WTC11 (cell line): Measurements from ENCODE around the gene PIF1. TPM values are rescaled to one million over a fixed set of nuclear protein-coding genes. Genes with fewer than 3 reads are reported as not detected.

Experiments
- ATAC-seq: fragments of 200-7000 bp; cut with Tn5 transposase; 2 replicates; pipeline ENCODE4 v1.10.0; 2021; ENCODE audit warnings: mild to moderate bottlenecking, moderate library complexity
- CTCF ChIA-PET: fragments of 300-600 bp; sonication (Branson Sonifier 250); formaldehyde crosslinking; loops from one replicate; lab custom pipeline; 2021; ENCODE audit warnings: antibody characterized with exemption; lab: Charles Lee
- POLR2A ChIA-PET: fragments of 350-600 bp; sonication (Branson Sonifier 250); formaldehyde crosslinking; loops from one replicate; lab custom pipeline; 2021; ENCODE audit warnings: antibody characterized with exemption; lab: Charles Lee
- DNase-seq: peaks from one replicate; pipeline ENCODE4 v3.0.0; 2021; ENCODE audit warnings: low spot score
- H3K27ac Mint-ChIP-seq: 2 replicates; pipeline ENCODE4 v1.8.0; 2021; ENCODE audit warnings: mixed read lengths
- H3K27me3 Mint-ChIP-seq: 2 replicates; pipeline ENCODE4 v1.8.0; 2021; ENCODE audit warnings: low read depth, mild to moderate bottlenecking, moderate library complexity, mixed read lengths
- H3K36me3 Mint-ChIP-seq: 2 replicates; pipeline ENCODE4 v1.8.0; 2021; ENCODE audit warnings: mixed read lengths
- H3K4me1 Mint-ChIP-seq: 2 replicates; pipeline ENCODE4 v1.8.0; 2022; ENCODE audit warnings: mixed read lengths
- H3K4me3 Mint-ChIP-seq: 2 replicates; pipeline ENCODE4 v1.8.0; 2021; ENCODE audit warnings: mild to moderate bottlenecking, moderate library complexity, mixed read lengths
- H3K9me3 Mint-ChIP-seq: 2 replicates; pipeline ENCODE4 v1.8.0; 2021; ENCODE audit warnings: mixed read lengths
- GABPB1 ChIP-seq: sonication (generic); formaldehyde crosslinking; IDR thresholded peaks from 2 replicates; pipeline ENCODE4 v1.8.1; 2023; ENCODE audit warnings: mild to moderate bottlenecking, missing genetic modification reagents
- JUN ChIP-seq: sonication (generic); formaldehyde crosslinking; IDR thresholded peaks from 2 replicates; pipeline ENCODE4 v1.8.0; 2023; ENCODE audit warnings: mild to moderate bottlenecking, missing genetic modification reagents
- MAX ChIP-seq: sonication (generic); formaldehyde crosslinking; IDR thresholded peaks from 2 replicates; pipeline ENCODE4 v1.8.0; 2022; ENCODE audit warnings: mild to moderate bottlenecking, missing genetic modification reagents
- MYBL2 ChIP-seq: sonication (generic); formaldehyde crosslinking; IDR thresholded peaks from 2 replicates; pipeline ENCODE4 v1.8.1; 2023; ENCODE audit warnings: mild to moderate bottlenecking, moderate library complexity, missing genetic modification reagents
- NFE2L1 ChIP-seq: sonication (generic); formaldehyde crosslinking; IDR thresholded peaks from 2 replicates; pipeline ENCODE4 v1.8.1; 2023; ENCODE audit warnings: missing genetic modification reagents
- PRDM15 ChIP-seq: sonication (generic); formaldehyde crosslinking; IDR thresholded peaks from 2 replicates; pipeline ENCODE4 v1.8.0; 2022; ENCODE audit warnings: missing genetic modification reagents
- RORB ChIP-seq: fragments of 250-450 bp; sonication (Bioruptor Pico); IDR thresholded peaks from 2 replicates; pipeline ENCODE4 v1.9.0; 2021; ENCODE audit warnings: mild to moderate bottlenecking
- SP1 ChIP-seq: sonication (generic); formaldehyde crosslinking; conservative IDR thresholded peaks from 2 replicates; pipeline ENCODE4 v1.8.1; 2022; ENCODE audit warnings: missing genetic modification reagents
- TCF7 ChIP-seq: sonication (generic); formaldehyde crosslinking; IDR thresholded peaks from 2 replicates; pipeline ENCODE4 v1.8.0; 2022; ENCODE audit warnings: mild to moderate bottlenecking, low read depth, missing genetic modification reagents, moderate library complexity
- TEAD4 ChIP-seq: sonication (generic); formaldehyde crosslinking; IDR thresholded peaks from 2 replicates; pipeline ENCODE4 v1.8.0; 2022; ENCODE audit warnings: mild to moderate bottlenecking, missing genetic modification reagents
- ZNF121 ChIP-seq: sonication (generic); formaldehyde crosslinking; IDR thresholded peaks from 2 replicates; pipeline ENCODE4 v1.8.0; 2023; ENCODE audit warnings: missing genetic modification reagents
- ZNF423 ChIP-seq: fragments of 250-450 bp; sonication (Bioruptor Pico); IDR thresholded peaks from 2 replicates; pipeline ENCODE4 v2.1.2; 2022; ENCODE audit warnings: mild to moderate bottlenecking, moderate library complexity
- ZNF532 ChIP-seq: fragments of 250-450 bp; sonication (Bioruptor Pico); IDR thresholded peaks from 2 replicates; pipeline ENCODE4 v1.9.0; 2021; ENCODE audit warnings: mild to moderate bottlenecking, borderline replicate concordance
- total RNA-seq: library from RNA; stranded (reverse); gene quantifications from 3 replicates; pipeline ENCODE4 v1.2.3, GENCODE V29; 2021
- TF ChIP-seq, protein P1 (sequence below): sonication (generic); formaldehyde crosslinking; IDR thresholded peaks from 2 replicates; pipeline ENCODE4 v1.8.1; 2022; ENCODE audit warnings: mild to moderate bottlenecking, moderate library complexity, missing genetic modification reagents
- TF ChIP-seq, protein P2 (sequence below): sonication (generic); formaldehyde crosslinking; conservative IDR thresholded peaks from 2 replicates; pipeline ENCODE4 v1.8.1; 2023; ENCODE audit warnings: mild to moderate bottlenecking, low read depth, missing genetic modification reagents, moderate library complexity

Gene PIF1
- total RNA-seq, 1 experiment from 2014 or later = 249 TPM

DNA sequence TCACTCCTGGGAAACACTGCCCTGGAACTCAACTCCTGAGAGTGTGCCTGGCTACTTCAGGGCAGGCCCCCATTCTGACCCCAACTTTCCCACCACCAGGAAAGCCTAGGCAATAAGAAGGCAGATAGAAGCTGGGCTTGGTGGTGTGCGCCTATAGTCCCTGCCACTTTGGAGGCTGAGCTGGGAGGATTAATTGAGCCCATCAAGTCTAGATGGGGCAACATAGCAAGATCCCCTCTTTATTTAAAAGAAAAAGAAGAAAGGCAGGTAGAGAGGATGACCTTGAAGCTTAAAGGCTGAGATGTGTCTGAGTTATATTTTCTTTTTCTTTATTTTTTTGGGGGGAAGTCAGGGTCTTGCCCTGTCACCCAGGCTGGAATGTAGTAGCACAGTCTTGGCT is 45.8 kb downstream of the PIF1 start:
- ATAC-seq (no peak), DNase-seq (no peak)
- peaks cover 64% of the 10 kb centered on the region for H3K4me1 Mint-ChIP-seq
- H3K4me3 Mint-ChIP-seq = no peak overlapping the region
- ChIA-PET POLR2A (interaction anchor here (1.9 to 3.2 kb wide), 3 partner anchors 26 to 29 kb away, joined by 8 to 21 read pairs (median 20); no protein-coding TSS in a partner anchor), CTCF (interaction anchor here (0.6 to 8.2 kb wide), 5 partner anchors 17 to 134 kb away, joined by 3 to 86 read pairs (median 5); no protein-coding TSS in a partner anchor)
- no peaks in the 10 kb centered on the region for H3K27me3 Mint-ChIP-seq
- H3K36me3 Mint-ChIP-seq = no peaks in the 10 kb centered on the region
- TF ChIP-seq TCF7 (CRISPR knock-in tag) (no peak), TEAD4 (CRISPR knock-in tag) (no peak), GABPB1 (no peak), ZNF121 (CRISPR knock-in tag) (peak; percentile 91), JUN (CRISPR knock-in tag) (no peak), ZNF423 (CRISPR knock-in tag) (no peak), MYBL2 (CRISPR knock-in tag) (no peak)
- H3K9me3 Mint-ChIP-seq = no peaks in the 10 kb centered on the region
- no peak overlapping the region for H3K27ac Mint-ChIP-seq

DNA sequence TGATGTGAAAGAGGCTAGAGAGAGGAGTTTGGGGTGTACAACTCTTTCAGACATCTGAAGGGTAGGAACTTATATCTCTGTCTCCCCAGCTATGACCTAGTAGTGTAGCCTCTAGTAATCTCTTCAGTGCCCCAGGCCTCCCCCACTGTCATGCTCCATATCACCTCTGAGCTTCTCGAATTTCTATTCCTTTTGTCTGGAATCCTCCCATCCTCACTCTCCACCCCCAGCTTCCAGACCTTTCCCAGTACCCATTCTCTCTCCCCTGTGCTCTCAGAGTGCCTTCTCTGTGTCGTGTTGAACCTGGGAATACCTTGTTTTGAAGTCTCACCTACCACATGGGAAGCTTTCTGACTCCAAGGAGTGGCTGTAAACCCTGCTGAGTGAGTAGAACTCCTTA is 46.4 kb downstream of the PIF1 start:
- Mint-ChIP-seq H3K27me3 (no peaks in the 10 kb centered on the region), H3K4me1 (peaks cover 62% of the 10 kb centered on the region), H3K27ac (peak overlapping the region; percentile 76), H3K36me3 (no peaks in the 10 kb centered on the region; the same call in 1 of the 2 replicates), H3K9me3 (no peaks in the 10 kb centered on the region), H3K4me3 (no peak overlapping the region)
- CTCF ChIA-PET = interaction anchor here (0.6 to 8.2 kb wide), 6 partner anchors 14 to 116 kb away, joined by 3 to 86 read pairs (median 5); no protein-coding TSS in a partner anchor
- 0 out of 2 replicates have a peak, but pooled peaks have one; percentile 8 for TF ChIP-seq ZNF532
- TF ChIP-seq PRDM15 (CRISPR knock-in tag) = 0 out of 2 replicates have a peak, but pooled peaks have one; percentile 39
- TF ChIP-seq, protein P1, sequence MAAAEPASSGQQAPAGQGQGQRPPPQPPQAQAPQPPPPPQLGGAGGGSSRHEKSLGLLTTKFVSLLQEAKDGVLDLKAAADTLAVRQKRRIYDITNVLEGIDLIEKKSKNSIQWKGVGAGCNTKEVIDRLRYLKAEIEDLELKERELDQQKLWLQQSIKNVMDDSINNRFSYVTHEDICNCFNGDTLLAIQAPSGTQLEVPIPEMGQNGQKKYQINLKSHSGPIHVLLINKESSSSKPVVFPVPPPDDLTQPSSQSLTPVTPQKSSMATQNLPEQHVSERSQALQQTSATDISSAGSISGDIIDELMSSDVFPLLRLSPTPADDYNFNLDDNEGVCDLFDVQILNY (CRISPR knock-in tag) = no peak
- ATAC-seq (0 out of 2 replicates have a peak, but pooled peaks have one; percentile 1), DNase-seq (no peak)
- POLR2A ChIA-PET = interaction anchor here (0.6 to 3.1 kb wide), 3 partner anchors 26 to 29 kb away, joined by 4 to 20 read pairs (median 8); no protein-coding TSS in a partner anchor

- DNase-seq (peak; percentile 58), ATAC-seq (peak; percentile 15)
- peak overlapping the region; percentile 82 for H3K4me3 Mint-ChIP-seq
- H3K9me3 Mint-ChIP-seq = no peaks in the 10 kb centered on the region
- H3K27me3 Mint-ChIP-seq = no peaks in the 10 kb centered on the region
- ChIA-PET CTCF (interaction anchor here (3.1 to 8.2 kb wide), 2 partner anchors 33 kb away, joined by 25 to 86 read pairs; no protein-coding TSS in a partner anchor), POLR2A (interaction anchor here (1.0 to 3.1 kb wide), 2 partner anchors 28 to 32 kb away, joined by 3 to 20 read pairs; no protein-coding TSS in a partner anchor)
- H3K36me3 Mint-ChIP-seq = no peaks in the 10 kb centered on the region; the same call in 1 of the 2 replicates
- H3K27ac Mint-ChIP-seq = peak overlapping the region; percentile 92
- H3K4me1 Mint-ChIP-seq = peaks cover 66% of the 10 kb centered on the region
- 0 out of 2 replicates have a peak, but pooled peaks have one; percentile 41 for TF ChIP-seq MYBL2 (CRISPR knock-in tag)
- peak; percentile 48; the same call in 1 of the 2 replicates for TF ChIP-seq MAX (CRISPR knock-in tag)
- TF ChIP-seq, protein P2, sequence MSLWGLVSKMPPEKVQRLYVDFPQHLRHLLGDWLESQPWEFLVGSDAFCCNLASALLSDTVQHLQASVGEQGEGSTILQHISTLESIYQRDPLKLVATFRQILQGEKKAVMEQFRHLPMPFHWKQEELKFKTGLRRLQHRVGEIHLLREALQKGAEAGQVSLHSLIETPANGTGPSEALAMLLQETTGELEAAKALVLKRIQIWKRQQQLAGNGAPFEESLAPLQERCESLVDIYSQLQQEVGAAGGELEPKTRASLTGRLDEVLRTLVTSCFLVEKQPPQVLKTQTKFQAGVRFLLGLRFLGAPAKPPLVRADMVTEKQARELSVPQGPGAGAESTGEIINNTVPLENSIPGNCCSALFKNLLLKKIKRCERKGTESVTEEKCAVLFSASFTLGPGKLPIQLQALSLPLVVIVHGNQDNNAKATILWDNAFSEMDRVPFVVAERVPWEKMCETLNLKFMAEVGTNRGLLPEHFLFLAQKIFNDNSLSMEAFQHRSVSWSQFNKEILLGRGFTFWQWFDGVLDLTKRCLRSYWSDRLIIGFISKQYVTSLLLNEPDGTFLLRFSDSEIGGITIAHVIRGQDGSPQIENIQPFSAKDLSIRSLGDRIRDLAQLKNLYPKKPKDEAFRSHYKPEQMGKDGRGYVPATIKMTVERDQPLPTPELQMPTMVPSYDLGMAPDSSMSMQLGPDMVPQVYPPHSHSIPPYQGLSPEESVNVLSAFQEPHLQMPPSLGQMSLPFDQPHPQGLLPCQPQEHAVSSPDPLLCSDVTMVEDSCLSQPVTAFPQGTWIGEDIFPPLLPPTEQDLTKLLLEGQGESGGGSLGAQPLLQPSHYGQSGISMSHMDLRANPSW = no peak
- TF ChIP-seq, protein P1 (CRISPR knock-in tag) = peak; percentile 33; the same call in 1 of the 2 replicates
- TF ChIP-seq SP1 (CRISPR knock-in tag) = 0 out of 2 replicates have a peak, but pooled peaks have one; percentile 47
- TF ChIP-seq RORB = no peak
- 0 out of 2 replicates have a peak, but pooled peaks have one; percentile 44 for TF ChIP-seq NFE2L1 (CRISPR knock-in tag)
Observed at GRCh38 chr15:64776402-64776786, 49.1 kb downstream of the PIF1 start.
